Hepatocyte (in vitro differentiated cells): Measurements from ENCODE around the gene DIRAS3.

ENCODE experiments used
- CTCF ChIP-seq: fragments of 200-600 bp; sonication (generic); IDR thresholded peaks from 2 replicates; pipeline ENCODE4 v1.5.1; 2016; ENCODE audit warnings: antibody characterized with exemption, mild to moderate bottlenecking; ENCODE audit not compliant: poor library complexity
- EZH2 ChIP-seq: fragments of 200-600 bp; sonication (generic); IDR thresholded peaks from 2 replicates; pipeline ENCODE4 v1.6.1; 2016; ENCODE audit warnings: antibody characterized with exemption, mild to moderate bottlenecking, borderline replicate concordance
- EZH2phosphoT487 ChIP-seq: fragments of 200-600 bp; sonication (generic); IDR thresholded peaks from one replicate; pipeline ENCODE4 v1.6.1; 2018; ENCODE audit warnings: antibody characterized with exemption, mild to moderate bottlenecking, low read depth, moderate library complexity; ENCODE audit not compliant: unreplicated experiment, severe bottlenecking

GRCh38 chr1:68093737-68094136 lies 43.3 kb upstream of the DIRAS3 start:
- TF ChIP-seq CTCF (no peak), EZH2 (no peak), EZH2phosphoT487 (no peak)
